HFFc6 (cell line): ENCODE results near the gene GFPT2. TPM values are rescaled to one million over a fixed set of nuclear protein-coding genes. Genes with fewer than 3 reads are reported as not detected.

Source experiments
- DNase-seq: peaks from one replicate; pipeline ENCODE4 v3.0.0-alpha.2; 2018
- H3K27ac Mint-ChIP-seq: 2 replicates; pipeline ENCODE4 v1.8.0; 2020; ENCODE audit warnings: mild to moderate bottlenecking, mixed read lengths
- H3K27me3 Mint-ChIP-seq: 2 replicates; pipeline ENCODE4 v1.8.0; 2021; ENCODE audit warnings: mild to moderate bottlenecking, moderate library complexity, mixed read lengths; ENCODE audit not compliant: insufficient read depth
- H3K36me3 Mint-ChIP-seq: 2 replicates; pipeline ENCODE4 v1.8.0; 2021; ENCODE audit warnings: low read depth, mixed read lengths
- H3K4me1 Mint-ChIP-seq: 2 replicates; pipeline ENCODE4 v1.8.0; 2020; ENCODE audit warnings: low read depth, mixed read lengths
- H3K4me3 Mint-ChIP-seq: 2 replicates; pipeline ENCODE4 v1.8.0; 2020; ENCODE audit warnings: mild to moderate bottlenecking, moderate library complexity, mixed read lengths
- H3K9me3 Mint-ChIP-seq: 2 replicates; pipeline ENCODE4 v1.8.0; 2020; ENCODE audit warnings: mild to moderate bottlenecking, mixed read lengths
- CTCF ChIP-seq: fragments of 200-600 bp; sonication (generic); IDR thresholded peaks from 2 replicates; pipeline ENCODE4 v1.5.0; 2021; ENCODE audit warnings: antibody characterized with exemption, mild to moderate bottlenecking
- total RNA-seq, 6 experiments: library from RNA; stranded (reverse); fragmentation: NEBNext Ultra II Directional; extraction: Animal tissue kit (Norgen Biotek cat#: 25700); gene quantifications; 2 replicates in 1 of 6; 3 replicates in 5 of 6; pipeline ENCODE4 v1.2.3, GENCODE V29; 2021

Gene GFPT2
- total RNA-seq, 6 experiments from 2014 or later, result 0.54 to 3.8 (median 1.1) TPM

- no peak for DNase-seq
- TF ChIP-seq CTCF, result no peak
Observed at GRCh38 chr5:180343831-180344695, 9.1 kb downstream of the GFPT2 start.

GRCh38 chr5:180343110-180343830, 9.9 kb downstream of the GFPT2 start:
- Mint-ChIP-seq H3K4me1 (peaks cover 21% of the 10 kb centered on the region), H3K27ac (no peak overlapping the region), H3K36me3 (no peaks in the 10 kb centered on the region), H3K9me3 (no peaks in the 10 kb centered on the region), H3K4me3 (peak overlapping the region; percentile 22; the same call in 1 of the 2 replicates), H3K27me3 (peaks cover 15% of the 10 kb centered on the region)
- DNase-seq, result no peak
- TF ChIP-seq CTCF, result no peak

More at GRCh38 chr5:180343831-180344695, 9.1 kb downstream of the GFPT2 start:
- Mint-ChIP-seq H3K27me3 (peaks cover 11% of the 10 kb centered on the region; the same call in 1 of the 2 replicates), H3K36me3 (no peaks in the 10 kb centered on the region), H3K9me3 (no peaks in the 10 kb centered on the region), H3K4me3 (no peak overlapping the region), H3K27ac (no peak overlapping the region), H3K4me1 (peaks cover 21% of the 10 kb centered on the region)

DNA sequence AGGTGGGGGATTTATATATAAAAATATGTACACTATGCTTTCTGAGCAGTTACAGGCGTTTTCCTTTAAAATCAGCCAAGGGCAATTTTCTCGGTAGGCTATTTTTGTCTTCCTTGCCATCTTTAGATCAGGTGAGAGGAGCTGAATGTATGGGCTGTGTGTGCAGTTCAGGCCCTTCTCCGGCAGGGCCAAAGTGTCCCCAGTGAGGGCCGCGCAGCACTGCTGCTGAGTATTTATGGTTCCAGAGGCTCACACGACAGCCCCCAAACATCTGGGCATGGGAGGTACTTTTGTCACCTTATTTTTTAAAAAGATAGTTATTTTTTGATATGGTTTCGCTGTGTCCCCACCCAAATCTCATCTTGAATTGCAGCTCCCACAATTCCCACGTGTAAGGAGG, 11.5 kb downstream of the GFPT2 start:
- H3K36me3 Mint-ChIP-seq, result no peaks in the 10 kb centered on the region
- H3K27ac Mint-ChIP-seq, result no peak overlapping the region
- DNase-seq, result no peak
- H3K27me3 Mint-ChIP-seq, result peaks cover 13% of the 10 kb centered on the region
- TF ChIP-seq CTCF, result no peak
- no peak overlapping the region for H3K4me3 Mint-ChIP-seq
- H3K4me1 Mint-ChIP-seq, result peaks cover 21% of the 10 kb centered on the region
- H3K9me3 Mint-ChIP-seq, result no peaks in the 10 kb centered on the region

- Mint-ChIP-seq H3K27me3 (peaks cover 13% of the 10 kb centered on the region), H3K4me1 (peaks cover 21% of the 10 kb centered on the region), H3K4me3 (no peak overlapping the region), H3K9me3 (no peaks in the 10 kb centered on the region), H3K36me3 (no peaks in the 10 kb centered on the region), H3K27ac (no peak overlapping the region)
- no peak for DNase-seq
- no peak for TF ChIP-seq CTCF
Observed at GRCh38 chr5:180340856-180341255, 12.3 kb downstream of the GFPT2 start.

- TF ChIP-seq CTCF, result no peak
- Mint-ChIP-seq H3K27ac (no peak overlapping the region), H3K4me1 (peaks cover 21% of the 10 kb centered on the region)
Observed at GRCh38 chr5:180339583-180340183, 13.5 kb downstream of the GFPT2 start.

More at GRCh38 chr5:180339583-180340183, 13.5 kb downstream of the GFPT2 start:
- peaks cover 13% of the 10 kb centered on the region for H3K27me3 Mint-ChIP-seq
- no peaks in the 10 kb centered on the region for H3K9me3 Mint-ChIP-seq
- H3K36me3 Mint-ChIP-seq, result no peaks in the 10 kb centered on the region
- no peak overlapping the region for H3K4me3 Mint-ChIP-seq
- no peak for DNase-seq
